Measurements from ENCODE around the gene STT3B. TPM values are rescaled to one million over a fixed set of nuclear protein-coding genes. Genes with fewer than 3 reads are reported as not detected.

STT3B gene
- total and polyA plus RNA-seq, 2 experiments from 2014 or later, result 105 to 106 TPM

GRCh38 chr3:31521468-31521867 is 11.3 kb upstream of the STT3B start:
- Histone ChIP-seq H3K4me1 (ENCODE audit: low read depth) (no peaks in the 10 kb centered on the region), H3K9me3 (ENCODE audit: low read depth) (no peaks in the 10 kb centered on the region), H3K27ac (no peak overlapping the region), H3K4me3 (no peak overlapping the region), H3K36me3 (no peaks in the 10 kb centered on the region), H3K27me3 (no peaks in the 10 kb centered on the region)
- TF ChIP-seq, protein P1, sequence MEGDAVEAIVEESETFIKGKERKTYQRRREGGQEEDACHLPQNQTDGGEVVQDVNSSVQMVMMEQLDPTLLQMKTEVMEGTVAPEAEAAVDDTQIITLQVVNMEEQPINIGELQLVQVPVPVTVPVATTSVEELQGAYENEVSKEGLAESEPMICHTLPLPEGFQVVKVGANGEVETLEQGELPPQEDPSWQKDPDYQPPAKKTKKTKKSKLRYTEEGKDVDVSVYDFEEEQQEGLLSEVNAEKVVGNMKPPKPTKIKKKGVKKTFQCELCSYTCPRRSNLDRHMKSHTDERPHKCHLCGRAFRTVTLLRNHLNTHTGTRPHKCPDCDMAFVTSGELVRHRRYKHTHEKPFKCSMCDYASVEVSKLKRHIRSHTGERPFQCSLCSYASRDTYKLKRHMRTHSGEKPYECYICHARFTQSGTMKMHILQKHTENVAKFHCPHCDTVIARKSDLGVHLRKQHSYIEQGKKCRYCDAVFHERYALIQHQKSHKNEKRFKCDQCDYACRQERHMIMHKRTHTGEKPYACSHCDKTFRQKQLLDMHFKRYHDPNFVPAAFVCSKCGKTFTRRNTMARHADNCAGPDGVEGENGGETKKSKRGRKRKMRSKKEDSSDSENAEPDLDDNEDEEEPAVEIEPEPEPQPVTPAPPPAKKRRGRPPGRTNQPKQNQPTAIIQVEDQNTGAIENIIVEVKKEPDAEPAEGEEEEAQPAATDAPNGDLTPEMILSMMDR (IDR thresholded peaks at IDR 0.05; ENCODE audit: low read depth, low read length), result no peak
- DNase-seq (ENCODE audit: low read depth in 1 of 2, low spot score in 1 of 2), result no peak

GRCh38 chr3:31522152-31522551 is 10.6 kb upstream of the STT3B start:
- H3K27ac ChIP-seq, result no peak overlapping the region
- H3K36me3 ChIP-seq, result no peaks in the 10 kb centered on the region
- TF ChIP-seq, protein P1 (IDR thresholded peaks at IDR 0.05; ENCODE audit: low read depth, low read length), result no peak
- H3K27me3 ChIP-seq, result no peaks in the 10 kb centered on the region
- H3K4me3 ChIP-seq, result no peak overlapping the region
- no peaks in the 10 kb centered on the region for H3K4me1 ChIP-seq (ENCODE audit: low read depth)
- H3K9me3 ChIP-seq (ENCODE audit: low read depth), result no peaks in the 10 kb centered on the region
- peak in 1 of 2 donors; percentile 6 for DNase-seq (ENCODE audit: low read depth in 1 of 2, low spot score in 1 of 2)

GRCh38 chr3:31523543-31523942 is 9.2 kb upstream of the STT3B start:
- Histone ChIP-seq H3K27me3 (no peaks in the 10 kb centered on the region), H3K36me3 (no peaks in the 10 kb centered on the region), H3K9me3 (ENCODE audit: low read depth) (no peaks in the 10 kb centered on the region), H3K4me3 (no peak overlapping the region), H3K4me1 (ENCODE audit: low read depth) (peaks cover under 1% of the 10 kb centered on the region), H3K27ac (no peak overlapping the region)
- TF ChIP-seq, protein P1 (IDR thresholded peaks at IDR 0.05; ENCODE audit: low read depth, low read length), result no peak
- no peak for DNase-seq (ENCODE audit: low read depth in 1 of 2, low spot score in 1 of 2)

DNA sequence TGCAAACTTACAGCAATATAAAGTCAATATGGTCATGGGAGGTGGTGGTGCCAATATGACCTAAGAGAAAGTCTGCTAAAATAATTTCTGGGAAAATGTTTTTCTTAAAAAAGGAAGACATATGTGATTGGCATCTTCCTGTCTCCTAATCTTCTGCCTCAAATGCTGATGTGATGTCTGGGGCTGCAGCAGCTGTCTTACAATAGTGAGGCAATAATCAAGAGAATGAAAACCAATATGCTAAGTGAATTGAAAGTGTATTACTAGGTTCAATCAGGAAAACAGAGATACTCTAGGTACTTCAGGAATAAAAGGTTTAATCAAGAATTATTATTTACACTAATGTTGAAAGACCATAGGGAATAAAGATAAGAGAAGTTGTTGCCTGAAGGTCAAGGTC is 7.2 kb upstream of the STT3B start:
- no peak overlapping the region for H3K4me3 ChIP-seq
- H3K27me3 ChIP-seq, result no peaks in the 10 kb centered on the region
- peaks cover 4% of the 10 kb centered on the region for H3K4me1 ChIP-seq (ENCODE audit: low read depth)
- H3K9me3 ChIP-seq (ENCODE audit: low read depth), result no peaks in the 10 kb centered on the region
- H3K36me3 ChIP-seq, result no peaks in the 10 kb centered on the region
- no peak for DNase-seq (ENCODE audit: low read depth in 1 of 2, low spot score in 1 of 2)
- TF ChIP-seq, protein P1 (IDR thresholded peaks at IDR 0.05; ENCODE audit: low read depth, low read length), result no peak
- H3K27ac ChIP-seq, result no peak overlapping the region

DNA sequence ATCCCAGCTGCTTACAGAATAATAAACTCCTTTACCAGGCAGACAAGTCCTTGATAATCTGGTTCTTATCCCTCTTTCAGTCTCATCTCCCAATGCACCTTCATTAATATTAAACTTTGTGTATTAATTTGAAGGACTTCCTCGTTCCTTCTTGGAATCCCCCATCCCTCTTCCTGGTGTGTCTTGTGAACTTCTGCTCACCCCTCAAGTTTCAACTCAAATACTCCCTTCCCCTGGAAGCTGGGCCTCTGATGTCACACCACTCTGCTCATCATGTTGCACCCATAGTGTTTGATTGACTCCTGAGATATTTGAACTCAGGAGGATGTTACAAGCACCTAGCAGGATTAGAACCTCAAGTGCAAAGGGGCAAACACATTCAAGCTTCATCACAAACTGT is 3.3 kb upstream of the STT3B start:
- no peaks in the 10 kb centered on the region for H3K27me3 ChIP-seq
- peaks cover 10% of the 10 kb centered on the region for H3K4me1 ChIP-seq (ENCODE audit: low read depth)
- H3K9me3 ChIP-seq (ENCODE audit: low read depth), result no peaks in the 10 kb centered on the region
- H3K27ac ChIP-seq, result no peak overlapping the region
- H3K4me3 ChIP-seq, result no peak overlapping the region
- TF ChIP-seq, protein P1 (IDR thresholded peaks at IDR 0.05; ENCODE audit: low read depth, low read length), result no peak
- no peak for DNase-seq (ENCODE audit: low read depth in 1 of 2, low spot score in 1 of 2)
- H3K36me3 ChIP-seq, result no peaks in the 10 kb centered on the region

All from cardiac muscle cell (in vitro differentiated cells and primary cell).